GM20000 (cell line): ENCODE data around the gene RPL13.

ENCODE experiments used
- DNase-seq: peaks from one replicate; pipeline ENCODE4 v3.0.0; 2012; ENCODE audit warnings: low spot score
- TF ChIP-seq, protein P1 (sequence below): IDR thresholded peaks from 2 replicates; pipeline ENCODE4 v1.5.1; 2012; ENCODE audit warnings: mild to moderate bottlenecking, control low read depth; ENCODE audit errors: extremely low read depth, missing control alignments

Gene RPL13

DNA sequence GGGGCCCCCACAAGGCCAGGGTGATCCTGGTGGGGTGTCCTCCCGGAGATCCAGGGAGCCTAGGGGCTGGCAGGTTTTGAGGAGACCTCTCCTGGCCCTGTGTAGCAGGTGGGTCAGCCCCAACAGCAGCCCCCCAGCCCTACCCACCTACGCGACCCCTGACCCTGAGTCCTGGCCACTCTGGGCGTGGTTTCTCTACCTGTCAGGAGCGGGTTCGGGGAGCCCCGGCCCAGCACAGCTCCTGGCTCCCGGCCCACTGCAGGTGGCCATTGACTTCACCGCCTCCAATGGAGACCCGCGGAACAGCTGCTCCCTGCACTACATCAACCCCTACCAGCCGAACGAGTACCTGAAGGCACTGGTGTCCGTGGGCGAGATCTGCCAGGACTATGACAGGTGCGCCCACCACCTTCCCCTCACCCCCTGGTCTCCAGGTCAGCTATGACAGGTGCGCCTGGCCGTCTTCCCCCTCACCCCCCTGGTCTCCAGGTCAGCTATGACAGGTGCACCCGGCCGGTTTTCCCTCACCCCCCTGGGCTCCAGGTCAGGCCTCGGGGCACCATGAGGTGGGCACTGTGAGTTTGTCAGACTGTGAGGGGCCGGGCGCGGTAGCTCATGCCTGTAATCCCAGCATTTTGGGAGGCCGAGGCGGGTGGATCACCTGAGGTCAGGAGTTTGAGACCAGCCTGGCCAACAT is 28.1 kb downstream of the RPL13 start:
- TF ChIP-seq, protein P1, sequence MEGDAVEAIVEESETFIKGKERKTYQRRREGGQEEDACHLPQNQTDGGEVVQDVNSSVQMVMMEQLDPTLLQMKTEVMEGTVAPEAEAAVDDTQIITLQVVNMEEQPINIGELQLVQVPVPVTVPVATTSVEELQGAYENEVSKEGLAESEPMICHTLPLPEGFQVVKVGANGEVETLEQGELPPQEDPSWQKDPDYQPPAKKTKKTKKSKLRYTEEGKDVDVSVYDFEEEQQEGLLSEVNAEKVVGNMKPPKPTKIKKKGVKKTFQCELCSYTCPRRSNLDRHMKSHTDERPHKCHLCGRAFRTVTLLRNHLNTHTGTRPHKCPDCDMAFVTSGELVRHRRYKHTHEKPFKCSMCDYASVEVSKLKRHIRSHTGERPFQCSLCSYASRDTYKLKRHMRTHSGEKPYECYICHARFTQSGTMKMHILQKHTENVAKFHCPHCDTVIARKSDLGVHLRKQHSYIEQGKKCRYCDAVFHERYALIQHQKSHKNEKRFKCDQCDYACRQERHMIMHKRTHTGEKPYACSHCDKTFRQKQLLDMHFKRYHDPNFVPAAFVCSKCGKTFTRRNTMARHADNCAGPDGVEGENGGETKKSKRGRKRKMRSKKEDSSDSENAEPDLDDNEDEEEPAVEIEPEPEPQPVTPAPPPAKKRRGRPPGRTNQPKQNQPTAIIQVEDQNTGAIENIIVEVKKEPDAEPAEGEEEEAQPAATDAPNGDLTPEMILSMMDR: no peak
- DNase-seq: no peak

DNA sequence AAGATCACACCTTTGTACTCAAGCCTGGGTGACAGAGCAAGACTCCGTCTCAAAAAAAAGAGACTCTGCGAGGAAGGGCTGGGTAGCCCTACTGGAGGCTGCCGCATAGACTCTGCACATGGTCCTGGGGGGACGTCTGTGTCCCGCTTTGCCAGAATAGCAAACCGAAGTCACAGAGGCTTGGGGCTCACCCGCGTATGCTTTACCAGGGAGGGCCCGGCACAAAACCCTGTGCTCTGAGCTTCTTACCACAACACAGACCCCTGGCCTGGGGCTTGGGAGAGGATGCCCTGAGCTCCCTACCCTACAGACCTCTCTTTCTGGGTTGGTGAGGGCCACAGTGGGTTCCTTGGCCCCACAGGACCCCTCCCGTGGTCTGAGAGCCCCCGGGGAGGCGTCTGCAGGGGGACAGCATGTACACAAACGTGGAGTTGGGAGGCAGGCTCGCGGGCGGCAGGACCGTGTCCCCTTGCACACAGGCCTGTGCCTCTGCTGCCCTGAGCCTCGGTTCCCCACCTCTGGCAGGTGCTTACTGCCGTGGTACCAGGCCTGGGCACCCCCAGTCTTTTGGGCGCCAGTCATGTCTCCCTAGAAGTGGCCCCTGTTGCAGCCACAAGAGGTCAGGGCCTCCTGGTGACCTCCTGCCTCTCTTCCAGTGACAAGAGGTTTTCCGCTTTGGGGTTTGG is 28.9 kb downstream of the RPL13 start:
- TF ChIP-seq, protein P1: no peak
- DNase-seq: no peak

DNA sequence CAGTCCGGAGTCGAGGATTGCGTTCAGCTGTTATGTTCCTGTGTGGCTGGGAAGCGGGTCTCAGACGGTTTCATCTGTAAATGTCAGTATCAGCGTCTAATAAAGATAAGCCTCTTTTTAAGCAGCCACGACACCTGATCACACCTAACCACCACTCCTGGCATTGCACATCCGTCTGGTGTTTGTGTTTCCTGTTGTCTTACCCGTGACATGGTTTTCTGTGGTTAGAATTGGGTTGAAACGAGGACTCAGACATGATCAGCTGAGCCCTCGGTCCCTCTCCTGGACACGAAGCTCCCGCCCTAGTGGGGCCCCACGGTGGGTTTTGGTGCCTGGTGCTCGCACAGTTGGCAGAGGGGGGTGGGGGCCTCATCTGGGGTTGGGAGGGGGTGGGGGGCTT is 33.4 kb downstream of the RPL13 start:
- no peak for DNase-seq
- TF ChIP-seq, protein P1: no peak

DNA sequence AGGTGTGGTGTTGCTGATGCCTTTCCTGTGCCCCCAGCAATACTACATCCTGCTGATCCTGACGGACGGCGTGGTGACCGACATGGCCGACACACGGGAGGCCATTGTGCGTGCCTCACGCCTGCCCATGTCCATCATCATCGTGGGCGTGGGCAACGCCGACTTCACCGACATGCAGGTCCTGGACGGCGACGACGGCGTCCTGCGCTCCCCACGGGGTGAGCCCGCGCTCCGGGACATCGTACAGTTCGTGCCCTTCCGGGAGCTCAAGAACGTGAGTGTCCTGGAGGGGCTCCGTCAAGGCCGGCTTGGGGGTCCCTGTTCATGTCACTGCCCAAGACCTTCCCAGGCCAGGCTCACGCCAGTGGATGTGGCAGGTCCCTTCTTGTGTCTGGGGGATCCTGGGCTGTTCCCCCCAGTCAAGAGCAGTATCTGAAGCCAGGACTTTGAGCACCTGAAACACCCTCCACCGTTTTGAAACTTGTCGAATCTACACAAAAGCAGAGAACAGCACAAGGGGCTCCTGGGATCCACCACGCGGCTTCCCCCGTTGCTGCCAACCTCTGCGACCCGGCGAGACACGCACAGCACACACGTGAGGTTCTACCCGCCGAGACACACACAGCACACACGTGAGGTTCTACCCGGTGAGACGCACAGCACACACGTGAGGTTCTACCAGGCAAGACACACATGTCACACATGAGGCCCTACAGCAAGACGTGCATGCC is 35.0 kb downstream of the RPL13 start:
- TF ChIP-seq, protein P1: no peak
- no peak for DNase-seq

DNA sequence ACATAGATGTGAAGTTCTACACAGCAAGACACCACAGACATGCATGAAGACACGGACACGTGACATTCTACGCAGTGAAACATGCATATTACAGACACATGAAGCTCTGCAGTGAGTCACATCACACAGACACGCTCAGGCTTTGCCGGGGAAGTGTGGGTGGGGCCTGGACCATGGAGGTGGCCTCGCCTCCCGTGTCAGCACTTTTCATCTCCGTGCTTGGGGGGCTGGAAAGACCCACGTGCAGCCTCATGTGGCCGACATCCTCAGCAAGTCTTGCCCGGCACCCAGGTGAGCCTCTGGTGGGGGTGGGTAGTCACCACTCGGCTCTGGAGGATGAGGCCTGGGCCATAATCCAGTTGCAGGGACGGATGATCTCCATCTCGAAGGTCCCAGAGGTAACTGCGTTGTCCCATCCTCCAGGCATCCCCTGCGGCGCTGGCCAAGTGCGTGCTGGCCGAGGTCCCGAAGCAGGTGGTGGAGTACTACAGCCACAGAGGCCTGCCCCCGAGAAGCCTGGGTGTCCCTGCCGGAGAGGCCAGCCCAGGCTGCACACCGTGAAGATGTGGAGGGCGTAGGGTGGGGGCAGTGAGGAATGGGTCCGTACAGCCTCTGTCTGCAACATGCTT is 35.7 kb downstream of the RPL13 start:
- TF ChIP-seq, protein P1: no peak
- DNase-seq: no peak

DNA sequence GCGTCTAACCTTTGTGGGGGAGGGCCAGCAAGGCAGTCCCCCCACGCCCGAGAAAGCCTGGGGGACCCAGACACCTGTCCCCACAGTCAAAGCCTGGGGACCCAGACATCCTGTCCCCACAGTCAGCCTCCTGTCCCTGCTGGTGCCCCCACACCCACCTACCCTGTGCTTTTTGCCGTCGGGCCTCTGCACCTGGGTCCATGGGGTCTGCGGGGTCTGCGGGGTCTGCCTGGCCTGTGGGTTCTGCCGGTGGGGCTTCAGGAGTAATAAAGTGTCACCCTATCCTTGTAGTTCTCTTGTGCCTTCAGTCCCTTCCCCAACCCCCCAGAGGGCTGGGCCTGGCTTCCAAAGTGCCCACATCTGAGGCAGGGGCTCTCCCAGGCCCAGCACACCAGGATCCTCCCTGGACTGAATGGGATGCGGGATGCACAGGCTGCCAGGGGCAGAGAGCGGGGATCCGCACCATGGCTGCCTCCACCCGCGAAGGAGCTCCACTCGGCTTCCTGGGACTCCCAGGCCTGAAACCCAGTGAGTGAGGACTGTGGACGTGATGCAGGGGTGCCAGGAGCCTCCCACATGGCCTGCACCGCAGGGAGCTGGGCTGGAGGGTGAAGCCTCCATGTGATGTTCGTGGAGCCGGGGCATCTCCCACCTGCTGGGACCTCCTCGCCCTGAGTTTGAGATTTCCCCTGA is 36.6 kb downstream of the RPL13 start:
- TF ChIP-seq, protein P1: no peak
- no peak for DNase-seq
